ENCODE measurements around the gene PRRX2. TPM values are rescaled to one million over a fixed set of nuclear protein-coding genes. Genes with fewer than 3 reads are reported as not detected.
"Not testable (repeated sequence)": the region's sequence is repeated elsewhere in the genome, so short reads cannot be mapped to it uniquely, and the experiment has no call there.

The PRRX2 gene
- total and polyA plus RNA-seq, 2 of the 4 experiments (the other 2 are of a cell fraction), result 12.7 to 35.5 TPM

GRCh38 chr9:129656795-129657390 is 8.6 kb upstream of the PRRX2 start (continued):
- peak; percentile 50 for TF ChIP-seq RCOR1 (IDR thresholded peaks at IDR 0.05; ENCODE audit: insufficient replicate concordance, low read length)
- TF ChIP-seq RFX5 (IDR thresholded peaks at IDR 0.05; ENCODE audit: low read depth, low read length), result no peak

GRCh38 chr9:129661029-129661428 is 4.4 kb upstream of the PRRX2 start:
- ChIA-PET CTCF (interaction anchor here (0.6 kb wide), 1 partner anchor 14 kb away, joined by 7 read pairs; no protein-coding TSS in a partner anchor), POLR2A (ENCODE audit: unreplicated experiment) (no interaction called here)
- Histone ChIP-seq H4K20me1 (ENCODE audit: insufficient read depth, low read length) (no peaks in the 10 kb centered on the region; the same call in 1 of the 2 replicates), H3K9me3 (ENCODE audit: control insufficient read depth, insufficient read depth, low read length) (peaks cover 2% of the 10 kb centered on the region; the same call in 1 of the 2 replicates), H3K23ac (ENCODE audit: low read depth, low read length) (no peak overlapping the region), H2BK120ac (ENCODE audit: low read depth, low read length) (no peak overlapping the region), H3K9ac (ENCODE audit: low read depth, low read length) (no peak overlapping the region), H3K36me3 (ENCODE audit: control insufficient read depth, insufficient read depth, low read length) (no peaks in the 10 kb centered on the region), H4K5ac (ENCODE audit: low read depth, low read length) (no peak overlapping the region), H3K56ac (ENCODE audit: extremely low read depth, insufficient read depth, low read length) (no peak overlapping the region), H3K14ac (replicated peaks; ENCODE audit: low read depth, low read length) (no peak overlapping the region), H3K4me2 (ENCODE audit: low read depth, low read length) (no peak overlapping the region), H2BK20ac (ENCODE audit: low read depth, low read length) (no peak overlapping the region), H2BK5ac (ENCODE audit: low read depth, low read length, poor library complexity, severe bottlenecking) (no peak overlapping the region), H2BK15ac (ENCODE audit: low read depth, low read length) (no peak overlapping the region), H3K4me3 (ENCODE audit: insufficient read depth, low read depth, low read length) (no peak overlapping the region), H3K9me1 (ENCODE audit: insufficient read depth, low read length) (peaks cover 5% of the 10 kb centered on the region; the same call in 1 of the 2 replicates), H2AK9ac (replicated peaks; ENCODE audit: low read depth, low read length, poor library complexity) (no peak overlapping the region), H3K4ac (ENCODE audit: low read depth, low read length) (no peak overlapping the region), H2AFZ (replicated peaks; ENCODE audit: low read length, poor library complexity) (no peak overlapping the region), H4K8ac (ENCODE audit: low read depth in 2 of 2, low read length in 2 of 2) (no peak overlapping the region), H3K18ac (ENCODE audit: low read depth, low read length) (no peak overlapping the region), H3K27ac (ENCODE audit: insufficient read depth, low read length) (no peak overlapping the region), H4K91ac (ENCODE audit: insufficient read depth, low read depth, low read length) (no peak overlapping the region), H3K4me1 (ENCODE audit: control insufficient read depth, insufficient read depth, low read length) (peaks cover 11% of the 10 kb centered on the region), H3K79me1 (ENCODE audit: low read depth in 1 of 2, low read length in 2 of 2) (peaks cover 0 to 5% of the 10 kb centered on the region in 2 experiments; a peak in 1 of 4 replicates), H3K27me3 (ENCODE audit: control insufficient read depth, insufficient read depth, low read length) (no peaks in the 10 kb centered on the region), H2AK5ac (ENCODE audit: low read depth, low read length) (no peak overlapping the region)
- dilution Hi-C loops (cut with HindIII; ENCODE audit: low sequenced_read_pairs, unreplicated experiment) (no loop called here), in situ Hi-C loops (cut with MboI; ENCODE audit: low sequenced_read_pairs) (no loop called here), intact Hi-C loops (cut with micrococcal nuclease) (no loop called here)
- no peak for DNase-seq
- no TSS peak for BruUV-seq (replicated peaks)
- WGBS, 2 experiments (ENCODE audit: extremely low coverage in 2 of 2, insufficient read length in 1 of 2), result no CpG with 5 or more reads among the region's 2 CpGs
- TF ChIP-seq RFX5 (IDR thresholded peaks at IDR 0.05; ENCODE audit: low read depth, low read length), result no peak
- no peak for ATAC-seq (ENCODE audit: low read depth)

DNA sequence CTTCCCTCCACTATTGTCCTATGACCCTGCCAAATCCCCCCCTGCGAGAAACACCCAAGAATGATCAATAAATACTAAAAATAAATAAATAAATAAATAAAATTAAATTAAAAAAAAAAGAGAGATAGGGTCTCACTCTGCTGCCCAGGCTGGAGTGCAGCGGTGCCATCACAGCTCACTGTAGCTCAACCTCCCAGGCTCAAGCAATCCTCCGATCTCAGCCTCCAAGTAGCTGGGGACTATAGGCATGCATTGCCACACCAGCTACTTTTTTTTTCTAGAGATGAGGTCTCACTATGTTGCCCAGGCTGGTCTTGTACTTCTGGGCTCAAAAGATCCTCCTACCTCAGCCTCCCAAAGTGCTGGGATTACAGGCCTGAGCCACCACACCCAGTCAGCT is 3.2 kb upstream of the PRRX2 start:
- H3K4me1 ChIP-seq (ENCODE audit: control insufficient read depth, insufficient read depth, low read length); H3K14ac ChIP-seq (replicated peaks; ENCODE audit: low read depth, low read length); H3K9me3 ChIP-seq (ENCODE audit: control insufficient read depth, insufficient read depth, low read length); H2BK120ac ChIP-seq (ENCODE audit: low read depth, low read length); in situ Hi-C loops (cut with MboI; ENCODE audit: low sequenced_read_pairs); H2BK20ac ChIP-seq (ENCODE audit: low read depth, low read length); intact Hi-C loops (cut with micrococcal nuclease); H3K23ac ChIP-seq (ENCODE audit: low read depth, low read length); H3K27me3 ChIP-seq (ENCODE audit: control insufficient read depth, insufficient read depth, low read length); BruUV-seq (replicated peaks); ATAC-seq (ENCODE audit: low read depth); H3K4ac ChIP-seq (ENCODE audit: low read depth, low read length); H2BK5ac ChIP-seq (ENCODE audit: low read depth, low read length, poor library complexity, severe bottlenecking); H3K9ac ChIP-seq (ENCODE audit: low read depth, low read length); H3K4me3 ChIP-seq (ENCODE audit: insufficient read depth, low read depth, low read length); H2AK9ac ChIP-seq (replicated peaks; ENCODE audit: low read depth, low read length, poor library complexity); CTCF ChIA-PET; H4K20me1 ChIP-seq (ENCODE audit: insufficient read depth, low read length); H4K5ac ChIP-seq (ENCODE audit: low read depth, low read length); H3K27ac ChIP-seq (ENCODE audit: insufficient read depth, low read length); H3K4me2 ChIP-seq (ENCODE audit: low read depth, low read length); H2BK15ac ChIP-seq (ENCODE audit: low read depth, low read length); H4K91ac ChIP-seq (ENCODE audit: insufficient read depth, low read depth, low read length); H3K9me1 ChIP-seq (ENCODE audit: insufficient read depth, low read length); H3K18ac ChIP-seq (ENCODE audit: low read depth, low read length); DNase-seq; H3K56ac ChIP-seq (ENCODE audit: extremely low read depth, insufficient read depth, low read length); dilution Hi-C loops (cut with HindIII; ENCODE audit: low sequenced_read_pairs, unreplicated experiment); H4K8ac ChIP-seq (ENCODE audit: low read depth in 2 of 2, low read length in 2 of 2); H3K36me3 ChIP-seq (ENCODE audit: control insufficient read depth, insufficient read depth, low read length): not testable (repeated sequence)
- no CpG with 5 or more reads among the region's 3 CpGs for WGBS, 2 experiments (ENCODE audit: extremely low coverage in 2 of 2, insufficient read length in 1 of 2)
- peaks cover 0 to 11% of the 10 kb centered on the region in 2 experiments; a peak in 2 of 4 replicates for H3K79me1 ChIP-seq (ENCODE audit: low read depth in 1 of 2, low read length in 2 of 2)
- peak overlapping the region; percentile 39; the same call in 1 of the 2 replicates for H2AK5ac ChIP-seq (ENCODE audit: low read depth, low read length)
- H2AFZ ChIP-seq (replicated peaks; ENCODE audit: low read length, poor library complexity), result peak overlapping the region; percentile 18
- POLR2A ChIA-PET (ENCODE audit: unreplicated experiment), result interaction anchor here (0.6 kb wide), 1 partner anchor 17 kb away, joined by 3 read pairs; no protein-coding TSS in a partner anchor

Data from IMR-90 (cell line).